ENCODE results near the gene DSTN. TPM values are rescaled to one million over a fixed set of nuclear protein-coding genes. Genes with fewer than 3 reads are reported as not detected.
A peak's percentile ranks its signal among the peaks of the same experiment; 100 is the strongest.

The DSTN gene
- total RNA-seq, 1 experiment from 2014 or later: 239 TPM

GRCh38 chr20:17545127-17545526, 24.7 kb upstream of the DSTN start:
- no peak for DNase-seq (ENCODE audit: low read depth)

GRCh38 chr20:17549131-17549530, 20.7 kb upstream of the DSTN start:
- DNase-seq (ENCODE audit: low read depth): no peak

GRCh38 chr20:17555106-17555505, 14.8 kb upstream of the DSTN start:
- no peak for DNase-seq (ENCODE audit: low read depth)

GRCh38 chr20:17556837-17557674, 12.8 kb upstream of the DSTN start:
- no peak for DNase-seq (ENCODE audit: low read depth)

- DNase-seq (ENCODE audit: low read depth): peak; percentile 79
These were observed 12.2 kb upstream of the DSTN start for GRCh38 chr20:17557675-17558006.

- peak; percentile 97 for DNase-seq (ENCODE audit: low read depth)
These were observed 11.5 kb upstream of the DSTN start for GRCh38 chr20:17558154-17558940.

- DNase-seq (ENCODE audit: low read depth): no peak
These were observed 11.0 kb upstream of the DSTN start for GRCh38 chr20:17558941-17559304.

- DNase-seq (ENCODE audit: low read depth): no peak
These were observed 10.5 kb upstream of the DSTN start for GRCh38 chr20:17559338-17559737.

GRCh38 chr20:17560344-17561074, 9.4 kb upstream of the DSTN start:
- DNase-seq (ENCODE audit: low read depth): no peak

GRCh38 chr20:17562804-17563305, 7.0 kb upstream of the DSTN start:
- DNase-seq (ENCODE audit: low read depth): no peak

- no peak for DNase-seq (ENCODE audit: low read depth)
These were observed 4.6 kb upstream of the DSTN start for GRCh38 chr20:17565169-17565845.

- no peak for DNase-seq (ENCODE audit: low read depth)
These were observed 3.5 kb upstream of the DSTN start for GRCh38 chr20:17566345-17566744.

GRCh38 chr20:17568045-17568788, 1.7 kb upstream of the DSTN start:
- DNase-seq (ENCODE audit: low read depth): no peak

- peak; percentile 97 for DNase-seq (ENCODE audit: low read depth)
These were observed 828 bp upstream of the DSTN start for GRCh38 chr20:17568972-17569521.

GRCh38 chr20:17570347-17571152, 675 bp downstream of the DSTN start:
- peak; percentile 53 for DNase-seq (ENCODE audit: low read depth)

- DNase-seq (ENCODE audit: low read depth): no peak
These were observed 1.3 kb downstream of the DSTN start for GRCh38 chr20:17571153-17571527.

GRCh38 chr20:17572034-17572638, 2.3 kb downstream of the DSTN start:
- DNase-seq (ENCODE audit: low read depth): no peak

GRCh38 chr20:17573463-17573862, 3.6 kb downstream of the DSTN start:
- no peak for DNase-seq (ENCODE audit: low read depth)

- DNase-seq (ENCODE audit: low read depth): no peak
These were observed 6.3 kb downstream of the DSTN start for GRCh38 chr20:17576215-17576614.

Data from HT1080 (cell line).